GM19452 (cell line): Measurements from ENCODE around the gene IFNAR1.
A peak's percentile ranks its signal among the peaks of the same experiment; 100 is the strongest.
"Not testable (repeated sequence)": the region's sequence is repeated elsewhere in the genome, so short reads cannot be mapped to it uniquely, and the experiment has no call there.

Experiments used
- ATAC-seq: cut with Tn5 transposase; IDR thresholded peaks from one replicate; pipeline ENCODE4 v1.9.1; 2021; ENCODE audit not compliant: unreplicated experiment

The IFNAR1 gene

GRCh38 chr21:33305938-33306337 lies 18.8 kb upstream of the IFNAR1 start:
- no peak for ATAC-seq

- ATAC-seq, result peak; percentile 86
Measured at GRCh38 chr21:33308586-33309490, 15.9 kb upstream of the IFNAR1 start.

GRCh38 chr21:33309778-33310177 lies 15.0 kb upstream of the IFNAR1 start:
- ATAC-seq, result no peak

- ATAC-seq, result no peak
Measured at GRCh38 chr21:33312121-33312520, 12.6 kb upstream of the IFNAR1 start.

GRCh38 chr21:33313183-33313582 lies 11.6 kb upstream of the IFNAR1 start:
- no peak for ATAC-seq

GRCh38 chr21:33313611-33314010 lies 11.2 kb upstream of the IFNAR1 start:
- ATAC-seq, result no peak

- ATAC-seq, result no peak
Measured at GRCh38 chr21:33314111-33314510, 10.7 kb upstream of the IFNAR1 start.

- no peak for ATAC-seq
Measured at GRCh38 chr21:33315946-33316710, 8.6 kb upstream of the IFNAR1 start.

GRCh38 chr21:33317145-33317544 lies 7.6 kb upstream of the IFNAR1 start:
- ATAC-seq, result no peak

- ATAC-seq, result no peak
Measured at GRCh38 chr21:33317786-33318486, 6.8 kb upstream of the IFNAR1 start.

GRCh38 chr21:33321005-33321404 lies 3.8 kb upstream of the IFNAR1 start:
- not testable (repeated sequence) for ATAC-seq

- not testable (repeated sequence) for ATAC-seq
Measured at GRCh38 chr21:33323610-33324009, 1.2 kb upstream of the IFNAR1 start.

- ATAC-seq, result peak; percentile 22
Measured at GRCh38 chr21:33325222-33326067, 675 bp downstream of the IFNAR1 start.

GRCh38 chr21:33327326-33327725 lies 2.6 kb downstream of the IFNAR1 start:
- ATAC-seq, result no peak

GRCh38 chr21:33327792-33328433 lies 3.1 kb downstream of the IFNAR1 start:
- ATAC-seq, result no peak

- no peak for ATAC-seq
Measured at GRCh38 chr21:33330726-33331125, 6.0 kb downstream of the IFNAR1 start.

- ATAC-seq, result peak; percentile 70
Measured at GRCh38 chr21:33332143-33332542, 7.4 kb downstream of the IFNAR1 start.

GRCh38 chr21:33334191-33334590 lies 9.4 kb downstream of the IFNAR1 start:
- ATAC-seq, result no peak

- no peak for ATAC-seq
Measured at GRCh38 chr21:33334824-33335223, 10.1 kb downstream of the IFNAR1 start.

- no peak for ATAC-seq
Measured at GRCh38 chr21:33339135-33339534, 14.4 kb downstream of the IFNAR1 start.
